Measurements from ENCODE around the gene CDH15.

Gene CDH15

GRCh38 chr16:89168381-89169189 is 3.0 kb upstream of the CDH15 start:
- no peak overlapping the region for H3K4me3 ChIP-seq (ENCODE audit: low read length)
- no peak for DNase-seq (ENCODE audit: low read depth, low spot score)

GRCh38 chr16:89169778-89170177 is 1.8 kb upstream of the CDH15 start:
- H3K4me3 ChIP-seq (ENCODE audit: low read length): no peak overlapping the region
- no peak for DNase-seq (ENCODE audit: low read depth, low spot score)

DNA sequence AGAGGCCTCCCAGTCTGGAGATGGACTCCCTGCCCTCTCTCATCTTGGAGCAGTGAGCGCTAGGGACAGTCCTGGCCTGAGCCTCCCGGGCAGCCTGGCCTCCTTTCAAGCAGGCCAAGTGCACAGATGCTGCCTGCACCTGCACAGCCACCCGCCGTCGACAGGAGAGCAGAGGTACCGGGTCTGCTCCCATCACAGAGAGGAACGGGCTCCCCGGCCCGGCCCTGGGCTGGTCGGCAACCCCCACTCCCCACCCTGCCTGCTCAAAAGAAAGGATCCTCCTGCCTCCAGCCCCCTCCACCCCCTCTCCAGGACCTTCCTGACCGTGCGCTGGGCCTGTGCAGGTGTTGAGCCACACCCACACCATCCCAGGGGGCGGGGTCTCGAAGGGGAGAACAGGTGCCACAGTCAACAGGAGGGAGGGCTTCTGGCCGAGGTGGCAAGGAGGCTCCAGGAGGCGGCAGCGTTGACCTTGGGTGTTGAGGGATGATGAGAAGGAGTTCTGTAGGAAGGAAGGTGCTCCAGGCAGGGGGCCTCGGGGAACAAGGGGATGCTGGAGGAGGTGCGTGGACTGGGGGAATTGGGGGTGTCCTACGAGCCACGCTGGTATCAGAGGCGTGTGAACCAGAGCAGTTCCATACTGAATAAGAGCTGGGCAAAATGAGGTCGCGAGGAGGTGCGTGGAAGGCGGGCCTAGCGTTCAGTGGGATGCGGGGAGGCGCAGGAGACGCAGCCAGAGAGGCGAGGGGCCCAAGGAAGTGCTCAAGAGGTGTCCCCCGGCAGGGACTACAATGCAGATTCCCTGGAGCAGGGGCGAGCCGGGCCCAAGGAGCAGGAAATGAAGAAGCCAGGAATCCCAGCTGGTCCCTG is 967 bp upstream of the CDH15 start:
- H3K4me3 ChIP-seq (ENCODE audit: low read length): peak overlapping the region; percentile 42
- no peak for DNase-seq (ENCODE audit: low read depth, low spot score)

DNA sequence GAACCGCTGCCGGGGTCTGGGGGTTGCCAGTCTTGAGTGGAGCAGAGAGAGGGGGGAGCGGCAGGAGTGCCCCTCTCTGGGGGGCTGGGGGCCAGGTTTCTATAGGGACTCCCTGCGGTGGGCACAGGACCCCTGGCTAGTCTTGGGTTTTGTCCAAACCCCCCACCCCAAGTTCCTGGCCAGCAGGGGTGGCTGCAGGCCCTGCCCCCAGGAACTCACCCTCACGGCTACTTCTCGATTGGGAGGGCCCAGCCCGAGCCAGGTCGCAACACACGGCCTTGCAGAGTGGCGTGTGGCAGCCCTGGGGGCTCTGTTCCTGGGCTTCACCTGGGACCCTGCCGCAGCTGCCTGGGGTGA is 601 bp downstream of the CDH15 start:
- H3K4me3 ChIP-seq (ENCODE audit: low read length): no peak overlapping the region
- no peak for DNase-seq (ENCODE audit: low read depth, low spot score)

GRCh38 chr16:89172528-89173173 is 1.1 kb downstream of the CDH15 start:
- no peak overlapping the region for H3K4me3 ChIP-seq (ENCODE audit: low read length)
- DNase-seq (ENCODE audit: low read depth, low spot score): no peak

DNA sequence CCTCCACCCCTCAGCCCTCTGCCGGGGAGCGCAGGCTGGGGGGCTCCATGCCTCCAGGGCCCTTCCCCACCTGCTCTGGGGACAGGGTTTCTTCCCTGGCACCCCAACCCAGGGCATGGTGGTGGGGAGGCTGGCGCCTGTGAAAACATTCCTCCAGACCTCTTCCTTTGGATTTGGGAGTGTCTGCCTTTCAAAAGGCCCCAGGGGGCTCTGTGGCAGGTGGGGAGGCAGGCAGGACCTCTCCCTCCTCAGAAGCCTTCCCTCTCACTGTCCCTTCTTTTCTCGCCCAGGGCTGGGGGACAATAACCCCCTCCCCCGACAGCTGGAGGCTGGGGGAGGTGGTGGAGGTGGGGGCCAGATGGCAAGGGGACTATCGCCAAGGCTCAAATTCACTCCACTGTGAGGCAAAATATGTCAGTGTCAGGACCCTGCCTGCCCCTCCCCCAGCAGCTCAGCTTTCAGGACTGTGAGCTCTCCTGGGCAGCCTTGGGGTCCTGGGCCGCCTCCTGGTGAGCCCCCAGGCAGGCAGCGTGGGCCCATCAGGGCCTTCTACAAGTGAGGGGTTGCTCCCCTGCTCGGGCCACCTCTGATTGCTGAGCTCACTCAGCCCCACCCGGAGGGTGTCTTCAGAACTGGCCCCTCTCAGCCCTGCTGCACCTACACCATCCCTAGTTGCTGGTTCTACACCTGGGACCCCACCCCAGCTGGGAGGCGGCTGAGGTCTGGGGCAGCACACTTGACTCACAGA is 1.8 kb downstream of the CDH15 start:
- DNase-seq (ENCODE audit: low read depth, low spot score): no peak
- H3K4me3 ChIP-seq (ENCODE audit: low read length): no peak overlapping the region

GRCh38 chr16:89174055-89174827 is 2.7 kb downstream of the CDH15 start:
- H3K4me3 ChIP-seq (ENCODE audit: low read length): no peak overlapping the region
- no peak for DNase-seq (ENCODE audit: low read depth, low spot score)

DNA sequence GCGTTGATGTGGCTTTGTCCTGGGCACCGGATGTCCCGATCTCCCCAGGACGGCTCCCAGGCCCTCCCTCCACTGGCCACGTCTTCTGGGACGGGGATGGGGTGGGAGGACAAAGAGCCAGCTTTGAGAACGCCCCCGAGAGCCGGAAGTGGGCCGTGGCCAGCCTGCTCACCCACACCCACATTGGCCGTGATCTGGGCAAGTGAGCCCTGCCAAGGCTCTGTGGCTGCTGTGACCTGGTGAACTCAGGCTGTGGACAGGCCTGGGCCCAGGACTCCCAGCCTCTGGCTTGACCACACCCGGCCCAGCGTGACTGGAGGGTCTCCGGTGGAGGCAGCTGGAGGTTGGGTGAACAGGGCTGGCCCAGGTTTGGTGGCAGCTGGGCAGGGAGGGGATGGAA is 3.3 kb downstream of the CDH15 start:
- DNase-seq (ENCODE audit: low read depth, low spot score): no peak
- H3K4me3 ChIP-seq (ENCODE audit: low read length): no peak overlapping the region

GRCh38 chr16:89175280-89176146 is 4.0 kb downstream of the CDH15 start:
- no peak overlapping the region for H3K4me3 ChIP-seq (ENCODE audit: low read length)
- no peak for DNase-seq (ENCODE audit: low read depth, low spot score)

DNA sequence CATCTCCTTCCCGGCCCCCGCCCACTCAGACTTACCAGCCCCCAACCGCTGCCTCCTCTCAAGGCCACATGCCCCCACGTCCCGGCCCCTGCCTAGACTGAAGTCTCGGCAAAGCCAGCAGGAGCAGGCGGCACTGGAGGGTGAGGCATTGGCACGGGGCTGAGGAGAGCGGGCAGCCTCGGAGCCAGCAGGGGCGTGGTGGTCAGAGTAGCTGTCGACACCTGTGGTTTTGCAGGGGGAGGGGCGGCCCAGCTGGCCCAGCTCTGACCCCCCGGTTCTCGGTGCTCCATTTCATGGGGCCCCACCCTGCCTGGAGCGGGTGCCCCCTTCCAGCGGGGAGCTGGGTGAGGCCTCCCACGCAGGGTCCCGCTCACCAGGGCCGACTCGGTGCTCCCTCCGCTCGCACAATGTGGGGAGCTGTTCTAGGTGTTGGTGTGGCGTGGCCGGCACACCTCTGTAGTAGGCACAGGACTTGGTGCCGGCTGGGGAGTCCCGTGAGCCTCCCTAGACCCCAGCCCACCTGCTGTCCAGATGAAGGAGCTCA is 4.7 kb downstream of the CDH15 start:
- no peak overlapping the region for H3K4me3 ChIP-seq (ENCODE audit: low read length)
- no peak for DNase-seq (ENCODE audit: low read depth, low spot score)

- no peak overlapping the region for H3K4me3 ChIP-seq (ENCODE audit: low read length)
- no peak for DNase-seq (ENCODE audit: low read depth, low spot score)
These were observed 5.2 kb downstream of the CDH15 start for GRCh38 chr16:89176717-89177116.

DNA sequence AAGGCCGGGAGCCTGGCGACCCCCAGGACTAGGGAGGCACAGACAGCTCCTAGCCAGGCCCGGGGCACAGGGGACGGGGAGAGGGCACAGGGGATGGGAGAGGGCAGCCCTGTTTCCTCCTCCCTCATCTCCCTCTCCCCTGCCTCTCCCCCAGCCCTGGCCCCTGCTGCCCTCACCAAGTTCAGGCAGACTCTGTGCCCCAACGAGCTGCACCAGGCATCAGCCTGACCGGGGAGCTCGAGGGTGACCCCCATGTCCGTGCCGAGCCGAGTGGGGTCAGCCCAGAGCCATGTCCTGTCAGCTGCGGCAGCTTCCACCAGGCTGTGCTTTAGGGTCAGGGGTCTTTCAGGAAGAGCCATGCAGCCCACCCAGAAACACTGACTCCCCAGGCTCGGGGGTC is 6.0 kb downstream of the CDH15 start:
- no peak for DNase-seq (ENCODE audit: low read depth, low spot score)
- no peak overlapping the region for H3K4me3 ChIP-seq (ENCODE audit: low read length)

DNA sequence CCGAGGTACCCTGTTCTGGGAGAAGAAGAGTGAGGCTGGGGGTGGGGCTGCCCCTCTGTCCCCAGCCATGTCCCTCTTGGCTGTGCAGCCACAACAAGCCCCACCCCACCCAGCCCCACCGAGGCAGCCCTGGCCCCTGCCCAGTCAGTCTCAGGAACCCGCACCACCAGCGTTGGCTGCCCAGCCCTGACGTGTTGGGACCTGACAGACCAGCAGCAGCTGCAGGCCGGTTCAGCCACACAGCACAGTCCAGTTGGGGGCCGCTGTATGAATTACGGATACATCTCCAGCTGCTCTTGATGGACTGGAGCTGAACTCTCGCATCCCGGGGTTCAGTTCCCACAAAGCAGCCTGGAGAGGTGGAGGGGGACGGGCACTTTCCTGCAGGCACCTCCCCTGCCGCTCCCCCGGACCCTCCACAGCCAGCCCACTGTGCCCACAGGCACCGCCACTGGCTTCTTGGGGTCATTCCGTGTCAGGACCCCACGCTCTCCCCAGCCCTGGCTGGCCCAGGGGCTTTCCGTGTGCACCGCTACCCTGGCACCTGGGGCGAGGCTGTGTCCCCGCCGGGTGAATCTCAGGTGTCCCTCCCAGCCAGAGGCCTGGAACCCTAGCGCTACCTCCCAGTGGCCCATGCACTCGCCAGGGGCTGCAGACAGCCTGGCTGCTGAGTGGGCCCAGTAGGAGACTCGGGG is 7.1 kb downstream of the CDH15 start:
- no peak for DNase-seq (ENCODE audit: low read depth, low spot score)
- no peak overlapping the region for H3K4me3 ChIP-seq (ENCODE audit: low read length)

GRCh38 chr16:89179148-89179484 is 7.6 kb downstream of the CDH15 start:
- H3K4me3 ChIP-seq (ENCODE audit: low read length): no peak overlapping the region
- no peak for DNase-seq (ENCODE audit: low read depth, low spot score)

DNA sequence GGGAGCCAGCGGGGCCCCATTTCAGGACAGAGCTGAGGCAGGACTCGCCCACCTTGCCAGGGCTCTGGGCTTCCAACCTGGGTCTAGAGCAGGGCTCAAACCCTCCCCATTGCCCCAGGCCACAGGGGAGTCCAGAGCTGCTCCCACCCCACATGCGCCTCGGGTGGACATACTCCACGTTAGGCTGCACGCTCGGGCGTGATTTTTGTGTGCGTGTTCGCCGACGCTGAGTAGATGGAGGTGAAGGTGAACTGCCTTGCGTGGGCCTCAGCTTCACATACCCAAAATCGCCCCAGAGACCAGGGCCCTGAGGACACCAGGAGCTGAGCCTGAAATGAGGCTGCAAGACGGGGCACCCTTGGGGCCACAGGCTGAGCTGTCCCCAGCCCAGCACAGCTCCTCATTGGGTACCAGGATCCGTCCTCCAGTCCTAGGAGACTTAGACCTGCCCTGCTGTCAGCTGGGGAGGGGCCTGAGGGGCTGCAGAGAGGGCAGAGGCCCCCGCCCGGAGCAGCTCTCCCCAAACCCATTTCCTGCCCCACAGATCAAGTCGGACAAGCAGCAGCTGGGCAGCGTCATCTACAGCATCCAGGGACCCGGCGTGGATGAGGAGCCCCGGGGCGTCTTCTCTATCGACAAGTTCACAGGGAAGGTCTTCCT is 8.2 kb downstream of the CDH15 start:
- DNase-seq (ENCODE audit: low read depth, low spot score): no peak
- no peak overlapping the region for H3K4me3 ChIP-seq (ENCODE audit: low read length)

GRCh38 chr16:89183463-89183862 is 11.9 kb downstream of the CDH15 start:
- no peak for DNase-seq (ENCODE audit: low read depth, low spot score)
- no peak overlapping the region for H3K4me3 ChIP-seq (ENCODE audit: low read length)

Measured in Jurkat, Clone E6-1 (cell line).